ENCODE results near the gene EPHA7.

The EPHA7 gene

DNA sequence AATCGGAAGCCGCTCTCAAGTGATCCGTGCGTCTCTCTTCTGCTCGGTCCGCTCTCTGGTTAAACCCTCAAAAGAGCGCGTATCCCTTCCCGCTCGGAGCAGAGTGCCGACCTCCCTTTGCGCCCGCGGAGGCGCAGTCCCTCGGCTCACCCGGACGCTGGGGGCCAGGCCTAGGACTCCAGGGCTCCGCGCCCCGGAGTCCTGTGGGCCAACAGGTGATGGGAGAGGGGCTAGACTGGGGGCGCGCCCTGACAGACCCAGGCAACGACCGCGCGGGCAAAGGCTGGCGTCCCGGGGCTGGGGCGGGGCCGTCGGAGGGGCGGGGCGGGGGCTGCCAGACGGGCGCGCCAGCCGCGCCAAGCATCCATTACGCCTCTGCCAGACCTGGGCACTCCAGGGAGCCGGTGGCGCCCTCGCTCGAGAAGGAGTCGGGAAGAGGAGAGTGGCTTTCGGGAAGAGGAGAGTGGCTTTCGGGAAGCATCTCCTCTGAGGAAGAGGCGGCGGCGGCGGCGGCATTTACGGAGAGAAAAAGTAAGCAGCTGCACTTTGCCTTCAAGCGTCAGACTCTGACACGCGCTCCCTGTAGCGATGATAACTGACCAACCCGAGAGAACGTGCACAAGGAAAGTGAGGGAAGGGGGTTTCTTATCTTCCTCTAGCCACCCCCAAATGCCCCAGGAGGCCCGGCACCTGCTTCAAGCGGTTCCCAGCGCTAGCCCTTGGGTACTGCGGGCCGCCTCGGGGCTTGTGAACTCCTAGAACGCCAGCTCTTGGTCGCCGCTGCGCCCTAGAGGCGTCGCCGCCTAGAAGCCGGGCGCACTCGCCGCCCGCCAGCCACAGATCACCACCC, 2.6 kb downstream of the EPHA7 start (continued):
- TF ChIP-seq, protein P1, sequence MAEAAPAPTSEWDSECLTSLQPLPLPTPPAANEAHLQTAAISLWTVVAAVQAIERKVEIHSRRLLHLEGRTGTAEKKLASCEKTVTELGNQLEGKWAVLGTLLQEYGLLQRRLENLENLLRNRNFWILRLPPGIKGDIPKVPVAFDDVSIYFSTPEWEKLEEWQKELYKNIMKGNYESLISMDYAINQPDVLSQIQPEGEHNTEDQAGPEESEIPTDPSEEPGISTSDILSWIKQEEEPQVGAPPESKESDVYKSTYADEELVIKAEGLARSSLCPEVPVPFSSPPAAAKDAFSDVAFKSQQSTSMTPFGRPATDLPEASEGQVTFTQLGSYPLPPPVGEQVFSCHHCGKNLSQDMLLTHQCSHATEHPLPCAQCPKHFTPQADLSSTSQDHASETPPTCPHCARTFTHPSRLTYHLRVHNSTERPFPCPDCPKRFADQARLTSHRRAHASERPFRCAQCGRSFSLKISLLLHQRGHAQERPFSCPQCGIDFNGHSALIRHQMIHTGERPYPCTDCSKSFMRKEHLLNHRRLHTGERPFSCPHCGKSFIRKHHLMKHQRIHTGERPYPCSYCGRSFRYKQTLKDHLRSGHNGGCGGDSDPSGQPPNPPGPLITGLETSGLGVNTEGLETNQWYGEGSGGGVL (tag by site-specific recombination; IDR thresholded peaks at IDR 0.05) = no peak

DNA sequence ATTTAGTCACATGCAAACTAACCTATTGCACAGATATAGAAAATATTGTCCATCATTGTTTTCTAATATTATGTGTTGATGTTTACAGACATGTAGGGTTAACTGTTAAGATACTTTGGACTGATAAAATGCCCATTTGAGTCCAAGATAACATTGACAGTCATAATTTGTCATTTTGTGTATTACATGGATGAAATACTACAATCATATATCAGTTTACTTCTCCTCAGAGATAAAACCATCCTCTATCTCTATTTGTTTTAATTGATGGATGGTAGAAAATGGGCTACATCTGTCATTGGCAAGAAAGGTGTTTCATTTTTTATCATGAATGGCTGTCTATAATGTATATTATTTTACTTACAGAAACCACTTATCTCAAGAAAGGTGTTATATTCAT, 6.2 kb downstream of the EPHA7 start:
- Histone ChIP-seq H3K36me3 (ENCODE audit: control insufficient read depth in 2 of 2, insufficient read depth in 1 of 2, low read length in 2 of 2) (peaks cover 0 to 20% of the 10 kb centered on the region in 2 experiments; a peak in 2 of 3 replicates), H3K9me3 (ENCODE audit: control insufficient read depth, insufficient read depth, low read depth, low read length) (no peaks in the 10 kb centered on the region), H3K27ac (ENCODE audit: extremely low read depth, low read depth, low read length) (no peak overlapping the region), H3K4me3 (ENCODE audit: low read depth, low read length) (no peak overlapping the region), H3K4me1 (ENCODE audit: control insufficient read depth, insufficient read depth, low read length) (peaks cover 16% of the 10 kb centered on the region)
- POLR2A ChIA-PET = no interaction called here
- CTCF ChIA-PET = interaction anchor here (1.0 to 1.9 kb wide), 2 partner anchors 10 kb away, joined by 3 to 6 read pairs; no protein-coding TSS in a partner anchor
- TF ChIP-seq KLF9 (tag by site-specific recombination; IDR thresholded peaks at IDR 0.05; ENCODE audit: low read depth) (no peak), FEZF1 (tag by site-specific recombination; IDR thresholded peaks at IDR 0.05) (peak; percentile 38; the same call in 1 of the 2 replicates), ZNF747 (tag by site-specific recombination; IDR thresholded peaks at IDR 0.05) (no peak), HOXA7 (CRISPR knock-in tag; IDR thresholded peaks at IDR 0.05; ENCODE audit: borderline replicate concordance) (no peak), ZNF211 (tag by site-specific recombination; IDR thresholded peaks at IDR 0.05; ENCODE audit: low read depth) (no peak), ZNF112 (tag by site-specific recombination; IDR thresholded peaks at IDR 0.05) (no peak), ZNF76 (tag by site-specific recombination; IDR thresholded peaks at IDR 0.05; ENCODE audit: borderline replicate concordance, low read depth) (no peak), ZNF155 (tag by site-specific recombination; IDR thresholded peaks at IDR 0.05) (no peak), ZNF626 (tag by site-specific recombination; IDR thresholded peaks at IDR 0.05) (no peak), SP7 (tag by site-specific recombination; IDR thresholded peaks at IDR 0.05) (no peak), ZNF174 (tag by site-specific recombination; IDR thresholded peaks at IDR 0.05) (no peak), ZNF501 (tag by site-specific recombination; IDR thresholded peaks at IDR 0.05) (no peak), ZNF629 (tag by site-specific recombination; IDR thresholded peaks at IDR 0.05) (no peak), GLIS1 (tag by site-specific recombination; IDR thresholded peaks at IDR 0.05) (no peak), ZNF335 (tag by site-specific recombination; conservative IDR thresholded peaks at IDR 0.05) (no peak), ZNF138 (tag by site-specific recombination; IDR thresholded peaks at IDR 0.05; ENCODE audit: borderline replicate concordance) (no peak), ZXDB (tag by site-specific recombination; IDR thresholded peaks at IDR 0.05) (0 out of 2 replicates have a peak, but pooled peaks have one; percentile 59), ZNF274 (IDR thresholded peaks at IDR 0.05; ENCODE audit: low read length) (no peak), ZNF274 (tag by site-specific recombination; IDR thresholded peaks at IDR 0.05; ENCODE audit: borderline replicate concordance) (no peak), ZNF843 (tag by site-specific recombination; IDR thresholded peaks at IDR 0.05) (peak; percentile 55; the same call in 1 of the 2 replicates), ZNF121 (tag by site-specific recombination; IDR thresholded peaks at IDR 0.05) (no peak), ZNF48 (tag by site-specific recombination; IDR thresholded peaks at IDR 0.05) (no peak), HOXD13 (CRISPR knock-in tag; IDR thresholded peaks at IDR 0.05; ENCODE audit: borderline replicate concordance) (no peak)
- TF ChIP-seq, protein P2, sequence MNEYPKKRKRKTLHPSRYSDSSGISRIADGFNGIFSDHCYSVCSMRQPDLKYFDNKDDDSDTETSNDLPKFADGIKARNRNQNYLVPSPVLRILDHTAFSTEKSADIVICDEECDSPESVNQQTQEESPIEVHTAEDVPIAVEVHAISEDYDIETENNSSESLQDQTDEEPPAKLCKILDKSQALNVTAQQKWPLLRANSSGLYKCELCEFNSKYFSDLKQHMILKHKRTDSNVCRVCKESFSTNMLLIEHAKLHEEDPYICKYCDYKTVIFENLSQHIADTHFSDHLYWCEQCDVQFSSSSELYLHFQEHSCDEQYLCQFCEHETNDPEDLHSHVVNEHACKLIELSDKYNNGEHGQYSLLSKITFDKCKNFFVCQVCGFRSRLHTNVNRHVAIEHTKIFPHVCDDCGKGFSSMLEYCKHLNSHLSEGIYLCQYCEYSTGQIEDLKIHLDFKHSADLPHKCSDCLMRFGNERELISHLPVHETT (tag by site-specific recombination; IDR thresholded peaks at IDR 0.05) = no peak
